WTC11 (cell line): ENCODE measurements around the gene NFS1.

Experiments used
- FOXP1 ChIP-seq: sonication (generic); formaldehyde crosslinking; IDR thresholded peaks from 2 replicates; pipeline ENCODE4 v1.8.0; 2022; ENCODE audit warnings: missing genetic modification reagents, mild to moderate bottlenecking, moderate library complexity, borderline replicate concordance
- IRF2 ChIP-seq: sonication (generic); formaldehyde crosslinking; IDR thresholded peaks from 2 replicates; pipeline ENCODE4 v1.8.0; 2022; ENCODE audit warnings: low read depth, missing genetic modification reagents, borderline replicate concordance
- TF ChIP-seq, protein P1 (sequence below): fragments of 200-600 bp; IDR thresholded peaks from 2 replicates; pipeline ENCODE4 v1.8.0; 2022; ENCODE audit warnings: antibody characterized with exemption

GRCh38 chr20:35743693-35744491 is 44.7 kb upstream of the NFS1 start:
- TF ChIP-seq, protein P1, sequence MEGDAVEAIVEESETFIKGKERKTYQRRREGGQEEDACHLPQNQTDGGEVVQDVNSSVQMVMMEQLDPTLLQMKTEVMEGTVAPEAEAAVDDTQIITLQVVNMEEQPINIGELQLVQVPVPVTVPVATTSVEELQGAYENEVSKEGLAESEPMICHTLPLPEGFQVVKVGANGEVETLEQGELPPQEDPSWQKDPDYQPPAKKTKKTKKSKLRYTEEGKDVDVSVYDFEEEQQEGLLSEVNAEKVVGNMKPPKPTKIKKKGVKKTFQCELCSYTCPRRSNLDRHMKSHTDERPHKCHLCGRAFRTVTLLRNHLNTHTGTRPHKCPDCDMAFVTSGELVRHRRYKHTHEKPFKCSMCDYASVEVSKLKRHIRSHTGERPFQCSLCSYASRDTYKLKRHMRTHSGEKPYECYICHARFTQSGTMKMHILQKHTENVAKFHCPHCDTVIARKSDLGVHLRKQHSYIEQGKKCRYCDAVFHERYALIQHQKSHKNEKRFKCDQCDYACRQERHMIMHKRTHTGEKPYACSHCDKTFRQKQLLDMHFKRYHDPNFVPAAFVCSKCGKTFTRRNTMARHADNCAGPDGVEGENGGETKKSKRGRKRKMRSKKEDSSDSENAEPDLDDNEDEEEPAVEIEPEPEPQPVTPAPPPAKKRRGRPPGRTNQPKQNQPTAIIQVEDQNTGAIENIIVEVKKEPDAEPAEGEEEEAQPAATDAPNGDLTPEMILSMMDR = no peak
- TF ChIP-seq FOXP1 (CRISPR knock-in tag) (no peak), IRF2 (CRISPR knock-in tag) (no peak)
